SU-DHL-6 (cell line): Measurements from ENCODE around the gene TNNI2.

ENCODE experiments used
- H2AFZ ChIP-seq: fragments of 200-600 bp; sonication (generic); 2 replicates; pipeline ENCODE4 v1.6.1; 2014; ENCODE audit warnings: low read depth, mild to moderate bottlenecking, moderate library complexity, mixed read lengths, antibody characterized with exemption, low read length; ENCODE audit not compliant: severe bottlenecking
- H3F3A ChIP-seq: fragments of 200-600 bp; shearing (Covaris generic); 2 replicates; pipeline ENCODE4 v1.6.0; 2016; ENCODE audit warnings: antibody characterized with exemption, mild to moderate bottlenecking; ENCODE audit not compliant: insufficient read depth
- H3K27ac ChIP-seq: fragments of 200-600 bp; sonication (generic); 2 replicates; pipeline ENCODE4 v1.5.1; 2016; ENCODE audit warnings: low read depth, mild to moderate bottlenecking, low read length, moderate library complexity, mixed read lengths
- H3K27me3 ChIP-seq: fragments of 200-600 bp; sonication (generic), shearing (Covaris generic); 2 replicates; pipeline ENCODE4 v1.6.0; 2014; ENCODE audit warnings: mild to moderate bottlenecking, low read length
- H3K36me3 ChIP-seq: fragments of 200-600 bp; sonication (generic); 2 replicates; pipeline ENCODE4 v1.6.1; 2014; ENCODE audit warnings: mild to moderate bottlenecking, low read length, mixed read lengths
- H3K4me2 ChIP-seq: fragments of 300-600, 200-600 bp; shearing (Covaris generic), sonication (generic); 2 replicates; pipeline ENCODE4 v1.6.0; 2014; ENCODE audit warnings: low read length, low read depth, mild to moderate bottlenecking; ENCODE audit not compliant: poor library complexity, severe bottlenecking
- H3K4me3 ChIP-seq: fragments of 200-600 bp; sonication (generic); 2 replicates; pipeline ENCODE4 v1.5.1; 2014; ENCODE audit warnings: antibody characterized with exemption, low read length, mild to moderate bottlenecking, mixed read lengths; ENCODE audit not compliant: insufficient read depth, poor library complexity, severe bottlenecking
- H3K79me2 ChIP-seq: fragments of 200-600 bp; sonication (generic); 2 replicates; pipeline ENCODE4 v1.6.1; 2014; ENCODE audit warnings: mild to moderate bottlenecking, low read length, moderate library complexity; ENCODE audit not compliant: insufficient read depth
- H3K9ac ChIP-seq: fragments of 200-600 bp; sonication (generic); 2 replicates; pipeline ENCODE4 v1.7.0; 2014; ENCODE audit warnings: mild to moderate bottlenecking, low read length
- H3K9me2 ChIP-seq: fragments of 200-600 bp; sonication (generic); replicated peaks from 2 replicates; pipeline ENCODE4 v1.6.1; 2014; ENCODE audit warnings: low read length; ENCODE audit not compliant: insufficient read depth
- H3K9me3 ChIP-seq: fragments of 200-600 bp; sonication (generic); 2 replicates; pipeline ENCODE4 v1.6.1; 2014; ENCODE audit warnings: low read length, mixed read lengths; ENCODE audit not compliant: insufficient read depth
- H4K20me1 ChIP-seq: fragments of 200-600 bp; sonication (generic); 2 replicates; pipeline ENCODE4 v1.6.1; 2014; ENCODE audit warnings: low read depth, mild to moderate bottlenecking, antibody characterized with exemption, low read length, moderate library complexity, mixed read lengths
- EZH2phosphoT487 ChIP-seq: fragments of 200-600 bp; sonication (generic), shearing (Covaris generic); conservative IDR thresholded peaks from 2 replicates; pipeline ENCODE4 v1.6.1; 2018; ENCODE audit warnings: mild to moderate bottlenecking, antibody characterized with exemption, low read length, moderate library complexity, mixed read lengths
- TF ChIP-seq, protein P1 (sequence below): fragments of 200-600 bp; sonication (generic); IDR thresholded peaks from one replicate; pipeline ENCODE4 v1.5.1; 2017; ENCODE audit warnings: antibody characterized with exemption, mild to moderate bottlenecking, low read length, moderate library complexity; ENCODE audit not compliant: insufficient read depth, poor library complexity, severe bottlenecking

TNNI2 gene

GRCh38 chr11:1866226-1866625 is 27.4 kb downstream of the TNNI2 start:
- H3K4me3 ChIP-seq: no peak overlapping the region
- TF ChIP-seq, protein P1, sequence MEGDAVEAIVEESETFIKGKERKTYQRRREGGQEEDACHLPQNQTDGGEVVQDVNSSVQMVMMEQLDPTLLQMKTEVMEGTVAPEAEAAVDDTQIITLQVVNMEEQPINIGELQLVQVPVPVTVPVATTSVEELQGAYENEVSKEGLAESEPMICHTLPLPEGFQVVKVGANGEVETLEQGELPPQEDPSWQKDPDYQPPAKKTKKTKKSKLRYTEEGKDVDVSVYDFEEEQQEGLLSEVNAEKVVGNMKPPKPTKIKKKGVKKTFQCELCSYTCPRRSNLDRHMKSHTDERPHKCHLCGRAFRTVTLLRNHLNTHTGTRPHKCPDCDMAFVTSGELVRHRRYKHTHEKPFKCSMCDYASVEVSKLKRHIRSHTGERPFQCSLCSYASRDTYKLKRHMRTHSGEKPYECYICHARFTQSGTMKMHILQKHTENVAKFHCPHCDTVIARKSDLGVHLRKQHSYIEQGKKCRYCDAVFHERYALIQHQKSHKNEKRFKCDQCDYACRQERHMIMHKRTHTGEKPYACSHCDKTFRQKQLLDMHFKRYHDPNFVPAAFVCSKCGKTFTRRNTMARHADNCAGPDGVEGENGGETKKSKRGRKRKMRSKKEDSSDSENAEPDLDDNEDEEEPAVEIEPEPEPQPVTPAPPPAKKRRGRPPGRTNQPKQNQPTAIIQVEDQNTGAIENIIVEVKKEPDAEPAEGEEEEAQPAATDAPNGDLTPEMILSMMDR: no peak
- no peak for TF ChIP-seq EZH2phosphoT487
- no peak overlapping the region for H3K27ac ChIP-seq
- peaks cover 7% of the 10 kb centered on the region; the same call in 1 of the 2 replicates for H4K20me1 ChIP-seq
- H3K9me2 ChIP-seq: no peaks in the 10 kb centered on the region
- no peaks in the 10 kb centered on the region for H3K9me3 ChIP-seq
- no peaks in the 10 kb centered on the region for H3K27me3 ChIP-seq
- H3K4me2 ChIP-seq: no peak overlapping the region
- H3K79me2 ChIP-seq: no peaks in the 10 kb centered on the region
- H2AFZ ChIP-seq: no peak overlapping the region
- H3K9ac ChIP-seq: no peak overlapping the region
- no peaks in the 10 kb centered on the region for H3K36me3 ChIP-seq
- H3F3A ChIP-seq: no peaks in the 10 kb centered on the region

DNA sequence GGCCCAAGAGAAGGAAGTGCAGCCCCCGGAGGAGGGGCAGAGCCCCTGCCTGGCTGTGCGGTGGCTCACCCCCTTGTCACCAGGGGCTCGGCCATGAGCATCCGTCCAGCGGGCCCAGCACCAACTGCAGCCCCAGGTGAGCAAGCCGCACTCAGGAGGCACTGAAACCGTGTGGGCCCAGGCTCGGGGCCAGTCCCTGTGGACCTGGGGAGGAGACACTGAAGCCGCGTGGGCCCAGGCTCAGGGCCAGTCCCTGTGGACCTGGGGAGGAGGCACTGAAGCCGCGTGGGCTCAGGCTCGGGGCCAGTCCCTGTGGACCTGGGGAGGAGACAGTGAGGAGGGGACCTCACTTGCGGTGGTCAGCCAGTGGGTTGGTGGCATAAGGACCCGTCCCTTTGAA is 28.0 kb downstream of the TNNI2 start:
- Histone ChIP-seq H3K9me3 (no peaks in the 10 kb centered on the region), H2AFZ (no peak overlapping the region), H3K9me2 (no peaks in the 10 kb centered on the region), H3K4me2 (no peak overlapping the region), H3F3A (no peaks in the 10 kb centered on the region), H4K20me1 (peaks cover 5% of the 10 kb centered on the region; the same call in 1 of the 2 replicates), H3K36me3 (no peaks in the 10 kb centered on the region), H3K79me2 (no peaks in the 10 kb centered on the region), H3K27me3 (no peaks in the 10 kb centered on the region), H3K27ac (no peak overlapping the region), H3K9ac (no peak overlapping the region), H3K4me3 (no peak overlapping the region)
- TF ChIP-seq, protein P1: no peak
- TF ChIP-seq EZH2phosphoT487: no peak

DNA sequence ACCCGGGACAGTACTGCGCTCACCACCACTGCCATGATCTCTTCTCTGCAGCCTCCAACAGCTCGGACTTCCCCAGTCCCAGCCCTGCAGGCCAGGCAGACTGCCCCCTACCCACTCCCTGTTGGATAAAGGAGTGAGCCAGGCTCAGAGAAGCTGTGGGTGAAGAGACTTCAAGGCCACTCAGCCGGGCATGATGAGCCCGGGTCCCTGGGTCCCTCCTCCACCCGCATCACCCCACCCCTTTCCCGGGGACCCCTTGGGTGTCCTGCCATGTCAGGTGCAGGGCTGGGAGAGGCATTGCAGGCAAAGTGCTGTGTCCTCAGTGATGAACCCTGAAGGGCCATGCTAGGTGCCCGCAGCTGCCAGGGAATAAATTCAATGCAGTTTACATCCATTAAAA is 28.6 kb downstream of the TNNI2 start:
- Histone ChIP-seq H3K9me2 (no peaks in the 10 kb centered on the region), H3K36me3 (no peaks in the 10 kb centered on the region), H3K9me3 (no peaks in the 10 kb centered on the region), H3K4me3 (no peak overlapping the region), H4K20me1 (no peaks in the 10 kb centered on the region; the same call in 1 of the 2 replicates), H3K79me2 (no peaks in the 10 kb centered on the region), H3F3A (no peaks in the 10 kb centered on the region), H3K9ac (no peak overlapping the region), H3K27me3 (no peaks in the 10 kb centered on the region), H2AFZ (no peak overlapping the region), H3K4me2 (no peak overlapping the region), H3K27ac (no peak overlapping the region)
- TF ChIP-seq, protein P1: no peak
- TF ChIP-seq EZH2phosphoT487: no peak
